Erythroblast (primary cell): ENCODE data around the gene ATXN7.

Source experiments
- GATA1 ChIP-seq: IDR thresholded peaks from 2 replicates; pipeline ENCODE4 v1.6.1; 2011; ENCODE audit warnings: low read depth, mild to moderate bottlenecking, control low read depth, low read length, moderate library complexity
- POLR2A ChIP-seq: IDR thresholded peaks from 2 replicates; pipeline ENCODE4 v1.6.1; 2011; ENCODE audit warnings: mild to moderate bottlenecking, low read length

DNA sequence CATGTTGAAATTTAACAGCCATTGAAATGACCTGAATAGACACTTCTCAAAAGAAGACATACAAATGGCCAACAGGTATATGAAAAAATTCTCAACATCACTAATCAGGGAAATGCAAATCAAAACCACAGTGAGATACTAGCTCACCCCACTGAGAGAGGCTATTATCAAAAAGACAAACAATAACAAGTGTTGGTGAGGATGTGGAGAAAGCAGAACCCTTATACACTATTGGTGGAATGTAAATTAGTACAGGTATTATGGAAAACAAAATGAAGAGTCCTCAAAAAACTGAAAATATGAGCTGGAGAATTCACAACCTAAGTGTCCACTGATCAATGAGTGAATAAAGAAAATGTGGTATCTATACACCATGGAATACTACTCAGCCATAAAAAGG lies 21.5 kb upstream of the ATXN7 start:
- TF ChIP-seq POLR2A: no peak
- TF ChIP-seq GATA1: no peak
